GM19351 (cell line): Measurements from ENCODE around the gene BICRAL.
"Not testable (repeated sequence)": the region's sequence is repeated elsewhere in the genome, so short reads cannot be mapped to it uniquely, and the experiment has no call there.

ENCODE experiments used
- ATAC-seq: cut with Tn5 transposase; IDR thresholded peaks from one replicate; pipeline ENCODE4 v1.9.1; 2021; ENCODE audit warnings: mild to moderate bottlenecking, moderate library complexity; ENCODE audit not compliant: unreplicated experiment

The BICRAL gene, protein sequence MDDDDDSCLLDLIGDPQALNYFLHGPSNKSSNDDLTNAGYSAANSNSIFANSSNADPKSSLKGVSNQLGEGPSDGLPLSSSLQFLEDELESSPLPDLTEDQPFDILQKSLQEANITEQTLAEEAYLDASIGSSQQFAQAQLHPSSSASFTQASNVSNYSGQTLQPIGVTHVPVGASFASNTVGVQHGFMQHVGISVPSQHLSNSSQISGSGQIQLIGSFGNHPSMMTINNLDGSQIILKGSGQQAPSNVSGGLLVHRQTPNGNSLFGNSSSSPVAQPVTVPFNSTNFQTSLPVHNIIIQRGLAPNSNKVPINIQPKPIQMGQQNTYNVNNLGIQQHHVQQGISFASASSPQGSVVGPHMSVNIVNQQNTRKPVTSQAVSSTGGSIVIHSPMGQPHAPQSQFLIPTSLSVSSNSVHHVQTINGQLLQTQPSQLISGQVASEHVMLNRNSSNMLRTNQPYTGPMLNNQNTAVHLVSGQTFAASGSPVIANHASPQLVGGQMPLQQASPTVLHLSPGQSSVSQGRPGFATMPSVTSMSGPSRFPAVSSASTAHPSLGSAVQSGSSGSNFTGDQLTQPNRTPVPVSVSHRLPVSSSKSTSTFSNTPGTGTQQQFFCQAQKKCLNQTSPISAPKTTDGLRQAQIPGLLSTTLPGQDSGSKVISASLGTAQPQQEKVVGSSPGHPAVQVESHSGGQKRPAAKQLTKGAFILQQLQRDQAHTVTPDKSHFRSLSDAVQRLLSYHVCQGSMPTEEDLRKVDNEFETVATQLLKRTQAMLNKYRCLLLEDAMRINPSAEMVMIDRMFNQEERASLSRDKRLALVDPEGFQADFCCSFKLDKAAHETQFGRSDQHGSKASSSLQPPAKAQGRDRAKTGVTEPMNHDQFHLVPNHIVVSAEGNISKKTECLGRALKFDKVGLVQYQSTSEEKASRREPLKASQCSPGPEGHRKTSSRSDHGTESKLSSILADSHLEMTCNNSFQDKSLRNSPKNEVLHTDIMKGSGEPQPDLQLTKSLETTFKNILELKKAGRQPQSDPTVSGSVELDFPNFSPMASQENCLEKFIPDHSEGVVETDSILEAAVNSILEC

DNA sequence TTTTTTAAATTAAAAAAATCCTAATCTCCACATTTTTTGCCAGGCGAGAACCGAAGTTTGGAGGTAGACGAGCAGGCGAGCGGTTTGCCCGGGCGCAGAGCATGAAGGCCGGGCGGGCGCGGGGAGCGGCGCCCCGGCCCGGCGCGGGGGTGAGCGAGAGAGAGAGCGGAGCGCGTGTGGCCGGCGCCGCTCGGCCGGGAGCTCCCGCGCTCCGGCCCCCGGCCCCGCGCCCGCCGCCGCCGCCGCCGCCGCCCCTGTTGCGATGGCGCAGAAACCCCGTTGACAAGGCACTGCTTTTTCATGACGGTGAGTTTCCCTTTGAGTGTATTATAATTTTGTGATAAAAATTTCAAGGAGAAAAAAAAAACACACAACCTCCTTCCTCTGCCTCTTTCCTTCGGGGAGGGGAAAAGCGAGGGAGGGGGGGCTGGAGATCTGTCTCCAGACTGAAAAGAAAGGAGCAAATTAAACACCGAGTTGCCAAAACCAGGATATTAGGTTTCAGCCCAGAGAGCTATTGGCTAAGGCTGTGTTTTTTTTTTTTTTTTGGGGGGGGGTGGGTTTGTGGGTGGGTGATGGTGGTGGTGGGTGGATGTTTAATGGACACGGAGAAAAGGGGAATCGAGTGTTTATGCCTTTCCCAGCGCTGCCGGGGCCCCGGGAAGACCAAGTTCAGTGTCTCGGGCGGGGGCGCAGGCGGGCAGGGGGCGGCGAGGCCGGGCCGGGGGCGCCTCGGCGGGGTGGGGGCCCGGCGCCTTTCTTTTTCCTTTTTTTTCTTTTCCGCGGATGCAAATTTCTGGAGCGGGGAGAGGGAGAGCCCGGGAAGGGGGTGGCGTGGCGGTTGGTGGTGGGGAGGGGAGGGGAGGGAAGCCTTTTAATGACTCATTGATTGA lies at the start of gene BICRAL:
BICRAL (plus strand) TSS at position 257 of the 893 bp plus-strand sequence. CDS start 39,971 bp downstream, outside the sequence.
- ATAC-seq = no peak

DNA sequence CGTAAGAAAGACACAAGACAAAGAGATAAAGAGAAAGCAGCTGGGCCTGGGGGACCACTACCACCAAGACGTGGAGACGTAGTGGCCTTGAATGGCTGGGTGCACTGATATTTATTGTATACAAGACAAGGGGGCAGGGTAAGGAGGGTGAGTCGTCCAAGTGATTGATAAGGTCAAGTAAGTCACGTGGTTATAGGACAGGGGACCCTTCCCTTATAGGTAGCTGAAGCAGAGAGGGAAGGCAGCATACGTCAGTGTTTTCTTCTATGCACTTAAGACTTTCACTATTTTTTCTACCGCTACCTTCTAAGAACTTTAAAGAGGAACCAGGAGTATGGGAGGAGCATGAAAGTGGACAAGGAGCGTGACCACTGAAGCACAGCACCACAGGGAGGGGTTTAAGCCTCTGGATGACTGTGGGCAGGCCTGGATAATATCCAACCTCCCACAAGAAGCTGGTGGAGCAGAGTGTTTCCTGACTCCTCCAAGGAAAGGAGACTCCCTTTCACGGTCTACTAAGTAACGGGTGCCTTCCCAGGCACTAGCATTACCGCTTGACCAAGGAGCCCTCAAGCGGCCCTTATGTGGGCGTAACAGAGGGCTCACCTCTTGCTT lies 47.9 kb upstream of the BICRAL start:
- ATAC-seq = not testable (repeated sequence)

DNA sequence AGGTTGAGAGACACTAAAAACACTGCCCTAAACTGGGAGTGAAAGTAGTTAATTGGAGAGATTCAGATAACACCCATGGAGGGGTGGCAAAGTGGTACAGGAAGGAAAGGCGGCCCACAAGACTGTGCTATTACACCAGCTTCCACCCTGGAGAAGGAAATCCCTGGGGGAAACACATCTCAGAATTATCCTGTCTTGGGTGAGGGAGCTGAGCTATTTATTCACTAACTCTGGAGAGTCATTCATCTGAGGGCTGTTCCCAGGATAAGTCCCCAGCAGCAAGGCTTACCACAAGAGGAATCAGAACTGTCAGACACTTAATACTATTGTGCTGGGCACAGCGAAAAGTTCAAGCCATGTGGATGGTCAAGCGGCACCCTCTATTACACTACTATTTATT lies 45.9 kb upstream of the BICRAL start:
- no peak for ATAC-seq

DNA sequence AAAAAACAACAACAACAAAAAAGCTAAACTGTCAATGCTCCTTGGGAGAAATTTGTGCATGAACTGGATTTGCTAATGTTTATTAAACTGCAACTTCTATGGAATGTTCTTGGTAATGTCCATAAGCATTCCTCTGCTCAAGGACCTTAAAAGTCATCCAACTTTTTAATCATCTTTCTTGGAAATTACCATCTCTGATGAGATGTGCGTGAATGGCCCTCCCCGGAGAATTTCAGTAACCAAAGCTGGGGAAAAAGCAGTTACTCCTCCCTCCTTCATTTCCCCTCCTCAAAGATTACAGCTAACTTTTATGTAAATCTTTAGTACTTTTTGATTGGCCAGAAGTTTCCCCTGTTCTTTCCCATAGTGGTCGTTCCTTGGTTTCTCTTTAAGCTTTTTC lies 41.1 kb upstream of the BICRAL start:
- no peak for ATAC-seq

GRCh38 chr6:42742116-42742894 lies 39.5 kb upstream of the BICRAL start:
- ATAC-seq = no peak

GRCh38 chr6:42744351-42744893 lies 37.4 kb upstream of the BICRAL start:
- ATAC-seq = no peak

- no peak for ATAC-seq
These were observed 36.7 kb upstream of the BICRAL start for GRCh38 chr6:42745083-42745639.

DNA sequence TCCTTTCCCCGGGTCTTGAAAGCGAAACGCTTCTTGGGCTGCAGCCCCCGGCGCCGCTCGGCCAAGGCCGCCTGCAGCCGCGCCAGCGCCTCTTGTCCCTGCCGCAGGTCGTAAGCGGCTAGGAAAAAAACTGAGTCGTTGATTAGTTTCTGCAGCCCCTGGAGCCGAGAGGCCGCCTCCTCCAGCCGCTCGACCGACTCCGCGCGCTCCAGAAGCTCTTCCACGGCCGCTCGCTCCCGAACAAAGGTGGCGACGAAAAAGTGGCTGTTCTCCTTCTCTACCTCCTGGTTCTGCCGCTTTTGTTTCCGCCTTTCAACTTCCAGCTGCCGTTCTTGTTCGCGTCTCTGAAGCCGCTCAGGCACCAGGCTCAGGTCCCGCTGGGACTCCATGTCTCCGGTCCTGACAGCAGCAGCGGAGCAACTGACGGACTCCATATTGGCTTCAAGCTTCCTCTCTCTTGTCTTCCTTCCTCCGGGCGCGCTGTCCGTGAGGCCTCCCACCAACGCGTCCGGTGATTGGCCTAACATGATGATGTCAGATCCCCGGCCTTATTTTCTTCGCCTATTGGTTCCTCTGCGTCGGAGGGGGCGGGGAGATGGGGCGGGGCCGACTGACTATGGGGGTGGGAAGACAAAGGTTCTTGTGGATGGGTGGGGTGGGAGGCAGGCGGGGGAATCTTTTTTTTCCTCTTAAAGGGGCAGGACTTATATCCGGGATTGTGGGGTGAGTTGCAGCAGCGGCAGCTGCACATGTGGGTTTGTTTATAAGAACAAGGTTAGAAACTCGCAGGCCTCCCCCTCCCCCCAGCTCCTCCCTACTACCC lies 36.0 kb upstream of the BICRAL start, which contains the start of gene TBCC:
TBCC (minus strand) TSS at position 464 of the 823 bp plus-strand sequence; CDS start at position 434, 30 bp downstream.
- ATAC-seq = peak; percentile 85

GRCh38 chr6:42746463-42747391 lies 35.1 kb upstream of the BICRAL start:
- peak; percentile 41 for ATAC-seq

- ATAC-seq = no peak
These were observed 33.5 kb upstream of the BICRAL start for GRCh38 chr6:42748203-42748898.

DNA sequence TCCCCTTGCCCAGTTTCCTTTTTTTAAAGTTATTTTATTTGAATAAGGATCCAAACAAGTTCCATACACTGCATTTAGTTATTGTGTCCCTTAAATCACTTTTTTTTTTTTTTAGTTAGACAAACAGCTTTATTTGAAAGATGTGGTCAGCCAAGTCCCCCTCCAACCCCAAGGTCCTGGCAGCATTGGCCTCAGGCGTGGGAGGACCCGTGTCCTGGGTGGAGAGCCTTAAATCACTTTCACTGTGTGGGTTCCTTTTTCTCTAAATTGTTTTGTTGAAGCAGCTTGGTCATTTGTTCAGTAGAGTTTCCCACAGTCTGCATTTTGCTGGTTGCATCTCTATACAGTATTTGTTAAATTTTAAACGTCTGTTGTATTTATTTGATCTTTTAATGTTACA lies 30.8 kb upstream of the BICRAL start:
- ATAC-seq = no peak

- no peak for ATAC-seq
These were observed 27.1 kb upstream of the BICRAL start for GRCh38 chr6:42754759-42755158.

DNA sequence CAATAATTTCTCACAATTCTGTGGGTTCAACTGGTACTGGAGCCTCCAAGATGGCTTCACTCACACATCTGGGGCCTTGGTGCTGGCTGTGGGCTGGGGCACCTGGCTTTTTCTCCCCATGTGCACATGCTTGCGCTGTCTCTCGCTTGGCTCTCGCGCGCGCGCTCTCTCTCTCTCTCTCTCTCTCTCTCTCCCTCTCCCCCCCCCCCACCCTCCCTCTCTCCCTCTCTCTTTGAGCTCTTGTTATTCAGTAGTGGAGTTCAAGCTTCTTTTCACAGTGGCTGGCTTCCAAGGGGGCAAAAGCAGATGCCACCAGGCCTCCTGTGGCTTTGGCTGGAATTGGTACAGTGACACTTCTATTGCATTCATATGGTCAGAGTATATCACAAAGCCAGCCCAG lies 25.1 kb upstream of the BICRAL start:
- ATAC-seq = no peak

GRCh38 chr6:42758756-42759430 lies 23.0 kb upstream of the BICRAL start:
- ATAC-seq = no peak

- no peak for ATAC-seq
These were observed 20.4 kb upstream of the BICRAL start for GRCh38 chr6:42761287-42762067.
